IMR-90 (cell line): Measurements from ENCODE around the gene PKNOX1. TPM values are rescaled to one million over a fixed set of nuclear protein-coding genes. Genes with fewer than 3 reads are reported as not detected.

Experiments
- ATAC-seq: fragments of 200-7000 bp; cut with Tn5 transposase; 2 replicates; pipeline ENCODE4 v1.9.1; 2020; ENCODE audit warnings: low read depth, mild to moderate bottlenecking, moderate library complexity
- BruUV-seq: library from RNA; stranded (reverse); fragments of 400-500 nt; replicated peaks from 2 replicates; lab custom pipeline; 2021; lab: Mats Ljungman, UMichigan
- CTCF ChIA-PET: fragments of 300-600 bp; formaldehyde crosslinking; extraction: SDS; loops from one replicate; lab custom pipeline; 2021; ENCODE audit warnings: antibody characterized with exemption; lab: Yijun Ruan, JAX
- POLR2A ChIA-PET: fragments of 300-600 bp; sonication (Branson Sonifier 250); formaldehyde crosslinking; loops from one replicate; lab custom pipeline; 2022; ENCODE audit warnings: antibody characterized with exemption; ENCODE audit not compliant: unreplicated experiment; lab: Charles Lee
- DNase-seq: peaks from one replicate; pipeline ENCODE4 v3.0.0; 2013
- H2AFZ ChIP-seq: replicated peaks from 2 replicates; pipeline ENCODE3; 2013; ENCODE audit warnings: low read length, mild to moderate bottlenecking; ENCODE audit not compliant: poor library complexity
- H2AK5ac ChIP-seq: 2 replicates; pipeline ENCODE4 v1.6.1; 2013; ENCODE audit warnings: low read depth, low read length, inconsistent platforms
- H2AK9ac ChIP-seq: replicated peaks from 2 replicates; pipeline ENCODE3; 2013; ENCODE audit warnings: mild to moderate bottlenecking, low read depth, low read length, moderate library complexity; ENCODE audit not compliant: poor library complexity
- H2BK120ac ChIP-seq: 2 replicates; pipeline ENCODE4 v1.6.1; 2013; ENCODE audit warnings: low read depth, low read length, inconsistent platforms
- H2BK15ac ChIP-seq: 3 replicates; pipeline ENCODE4 v1.6.1; 2013; ENCODE audit warnings: low read depth, low read length, inconsistent platforms
- H2BK20ac ChIP-seq: 2 replicates; pipeline ENCODE4 v1.6.1; 2013; ENCODE audit warnings: low read depth, mild to moderate bottlenecking, inconsistent platforms, low read length, moderate library complexity
- H2BK5ac ChIP-seq: 2 replicates; pipeline ENCODE4 v1.6.1; 2013; ENCODE audit warnings: mild to moderate bottlenecking, low read depth, low read length, inconsistent platforms; ENCODE audit not compliant: poor library complexity, severe bottlenecking
- H3K14ac ChIP-seq: replicated peaks from 2 replicates; pipeline ENCODE4 v1.6.1; 2013; ENCODE audit warnings: low read depth, low read length, inconsistent platforms
- H3K18ac ChIP-seq: 2 replicates; pipeline ENCODE4 v1.6.1; 2013; ENCODE audit warnings: low read depth, low read length, control low read depth
- H3K23ac ChIP-seq: 2 replicates; pipeline ENCODE4 v1.6.1; 2013; ENCODE audit warnings: low read depth, low read length, inconsistent platforms
- H3K27ac ChIP-seq: 2 replicates; pipeline ENCODE4 v1.5.1; 2013; ENCODE audit warnings: mild to moderate bottlenecking, control low read depth, low read length; ENCODE audit not compliant: insufficient read depth
- H3K27me3 ChIP-seq: 2 replicates; pipeline ENCODE4 v1.6.1; 2013; ENCODE audit warnings: low read length; ENCODE audit not compliant: control insufficient read depth, insufficient read depth
- H3K36me3 ChIP-seq: 2 replicates; pipeline ENCODE4 v1.6.1; 2013; ENCODE audit warnings: low read length, mixed read lengths; ENCODE audit not compliant: control insufficient read depth, insufficient read depth
- H3K4ac ChIP-seq: 2 replicates; pipeline ENCODE4 v1.6.1; 2013; ENCODE audit warnings: low read depth, low read length, inconsistent platforms
- H3K4me1 ChIP-seq: 2 replicates; pipeline ENCODE4 v1.6.1; 2013; ENCODE audit warnings: low read length, mixed read lengths; ENCODE audit not compliant: control insufficient read depth, insufficient read depth
- H3K4me2 ChIP-seq: 2 replicates; pipeline ENCODE4 v1.6.1; 2013; ENCODE audit warnings: low read depth, mild to moderate bottlenecking, control low read depth, low read length, moderate library complexity
- H3K4me3 ChIP-seq: 2 replicates; pipeline ENCODE4 v1.5.1; 2013; ENCODE audit warnings: low read depth, mild to moderate bottlenecking, control low read depth, low read length, moderate library complexity; ENCODE audit not compliant: insufficient read depth
- H3K56ac ChIP-seq: 2 replicates; pipeline ENCODE4 v1.6.1; 2013; ENCODE audit warnings: low read length, inconsistent platforms; ENCODE audit not compliant: insufficient read depth; ENCODE audit errors: extremely low read depth
- H3K79me1 ChIP-seq, 2 experiments: 2 replicates each; pipeline ENCODE4 v1.6.1; 2013; ENCODE audit warnings: low read length in 2 of 2, inconsistent platforms in 1 of 2, low read depth in 1 of 2
- H3K9ac ChIP-seq: 2 replicates; pipeline ENCODE4 v1.6.1; 2013; ENCODE audit warnings: low read depth, low read length, control low read depth
- H3K9me1 ChIP-seq: 2 replicates; pipeline ENCODE4 v1.6.1; 2013; ENCODE audit warnings: low read length, inconsistent platforms; ENCODE audit not compliant: insufficient read depth
- H3K9me3 ChIP-seq: 2 replicates; pipeline ENCODE4 v1.6.1; 2013; ENCODE audit warnings: low read length; ENCODE audit not compliant: control insufficient read depth, insufficient read depth
- H4K20me1 ChIP-seq: 2 replicates; pipeline ENCODE4 v1.6.1; 2013; ENCODE audit warnings: low read length, inconsistent platforms; ENCODE audit not compliant: insufficient read depth
- H4K5ac ChIP-seq: 2 replicates; pipeline ENCODE4 v1.6.1; 2013; ENCODE audit warnings: mild to moderate bottlenecking, low read depth, low read length, control low read depth
- H4K8ac ChIP-seq, 2 experiments: 2 replicates each; pipeline ENCODE4 v1.6.1; 2013; ENCODE audit warnings: low read depth in 2 of 2, low read length in 2 of 2, control low read depth in 1 of 2, inconsistent platforms in 1 of 2
- H4K91ac ChIP-seq: 2 replicates; pipeline ENCODE4 v1.6.1; 2013; ENCODE audit warnings: low read depth, low read length, inconsistent platforms; ENCODE audit not compliant: insufficient read depth
- CEBPB ChIP-seq: IDR thresholded peaks from 2 replicates; pipeline ENCODE4 v1.6.1; 2012; ENCODE audit warnings: low read depth, low read length, improper control_type of control experiment
- FOS ChIP-seq: fragments of 150-350 bp; IDR thresholded peaks from 2 replicates; pipeline ENCODE4 v1.6.1; 2016; ENCODE audit warnings: low read depth, low read length
- MXI1 ChIP-seq: IDR thresholded peaks from 2 replicates; pipeline ENCODE4 v1.6.1; 2012; ENCODE audit warnings: low read depth, mild to moderate bottlenecking, low read length, moderate library complexity, borderline replicate concordance
- RCOR1 ChIP-seq: IDR thresholded peaks from 2 replicates; pipeline ENCODE4 v1.6.1; 2012; ENCODE audit warnings: mild to moderate bottlenecking, low read length, improper control_type of control experiment; ENCODE audit not compliant: insufficient replicate concordance
- WGBS, 2 experiments: methylation state at CpG; one replicate each; pipeline versions ENCODE4 v1.1.5 to v1.1.7; 2013; ENCODE audit warnings: missing lambda C conversion rate in 2 of 2; ENCODE audit not compliant: insufficient read length in 1 of 2; ENCODE audit errors: extremely low coverage in 2 of 2; 5-methylcytosine and 5-hydroxymethylcytosine counted together
- dilution Hi-C: fragments of 300-500 bp; cut with HindIII; formaldehyde crosslinking; loops from one replicate; pipeline ENCODE4 v1.14.3; 2018; ENCODE audit warnings: low sequenced_read_pairs; ENCODE audit not compliant: unreplicated experiment
- in situ Hi-C: fragments of 300-500 bp; cut with MboI; formaldehyde crosslinking; loops from 3 replicates; pipeline ENCODE4 v1.14.3; 2019; ENCODE audit warnings: low sequenced_read_pairs, inconsistent platforms, mixed read lengths
- intact Hi-C: fragments of 100-400 bp; cut with micrococcal nuclease; formaldehyde crosslinking; loops from 2 replicates; pipeline ENCODE4 v1.10.0; 2022
- polyA plus RNA-seq, 3 experiments: library from polyadenylated mRNA; depleted of rRNA; stranded (reverse); fragments of >200 nt; gene quantifications; 2 replicates each; pipeline ENCODE4 v1.2.3, GENCODE V29; 2012; ENCODE audit warnings: low replicate concordance in 1 of 3
- total RNA-seq: library from RNA; depleted of rRNA; stranded (reverse); fragments of >200 nt; gene quantifications from 2 replicates; pipeline ENCODE4 v1.2.3, GENCODE V29; 2012

PKNOX1 gene
- total and polyA plus RNA-seq, 2 of the 4 experiments (the other 2 are of a cell fraction) = 35.0 to 61.0 TPM

- TF ChIP-seq FOS = peak; percentile 77
- TF ChIP-seq RCOR1 = no peak
Measured at GRCh38 chr21:42991992-42992740, 17.8 kb downstream of the PKNOX1 start (continued).

GRCh38 chr21:42993051-42993712, 18.8 kb downstream of the PKNOX1 start:
- Histone ChIP-seq H3K79me1 (peaks cover 55 to 79% of the 10 kb centered on the region in 2 experiments), H4K20me1 (no peaks in the 10 kb centered on the region), H3K27me3 (no peaks in the 10 kb centered on the region), H4K91ac (peak overlapping the region; percentile 99), H3K9ac (peak overlapping the region; percentile 7; the same call in 1 of the 2 replicates), H4K5ac (peak overlapping the region; percentile 85), H3K4me2 (no peak overlapping the region), H2AK9ac (peak overlapping the region; percentile 90), H3K4ac (peak overlapping the region; percentile 93), H2AFZ (peak overlapping the region; percentile 68), H3K56ac (peak overlapping the region; percentile 66), H2BK20ac (peak overlapping the region; percentile 83), H3K4me1 (peaks cover 33% of the 10 kb centered on the region), H3K27ac (peak overlapping the region; percentile 84), H3K9me1 (peaks cover 38% of the 10 kb centered on the region), H2BK15ac (peak overlapping the region; percentile 92), H3K14ac (peak overlapping the region; percentile 84), H2BK120ac (peak overlapping the region; percentile 99), H4K8ac (peak overlapping the region; percentile 90 to 91), H3K9me3 (no peaks in the 10 kb centered on the region), H3K4me3 (no peak overlapping the region), H2AK5ac (peak overlapping the region; percentile 98), H2BK5ac (peak overlapping the region; percentile 83), H3K18ac (peak overlapping the region; percentile 90), H3K23ac (peak overlapping the region; percentile 86), H3K36me3 (no peaks in the 10 kb centered on the region)
- ChIA-PET CTCF (interaction anchor here (0.6 to 0.9 kb wide), 2 partner anchors 19 to 668 kb away, joined by 3 to 7 read pairs; partner anchors contain the start of gene PKNOX1), POLR2A (no interaction called here)
- peak; percentile 57 for DNase-seq
- in situ Hi-C loops (no loop called here), intact Hi-C loops (no loop called here), dilution Hi-C loops (no loop called here)
- BruUV-seq = no TSS peak
- peak; percentile 2; the same call in 1 of the 2 replicates for ATAC-seq
- WGBS, 2 experiments = 34% methylated on average over 7 of the region's 16 CpGs; no CpG with 5 or more reads in 1 of the 2 experiments
- TF ChIP-seq FOS (0 out of 2 replicates have a peak, but pooled peaks have one; percentile 6), MXI1 (peak; percentile 28; the same call in 1 of the 2 replicates), CEBPB (no peak)
